ENCODE data around the gene ARHGAP44.

ARHGAP44 gene

DNA sequence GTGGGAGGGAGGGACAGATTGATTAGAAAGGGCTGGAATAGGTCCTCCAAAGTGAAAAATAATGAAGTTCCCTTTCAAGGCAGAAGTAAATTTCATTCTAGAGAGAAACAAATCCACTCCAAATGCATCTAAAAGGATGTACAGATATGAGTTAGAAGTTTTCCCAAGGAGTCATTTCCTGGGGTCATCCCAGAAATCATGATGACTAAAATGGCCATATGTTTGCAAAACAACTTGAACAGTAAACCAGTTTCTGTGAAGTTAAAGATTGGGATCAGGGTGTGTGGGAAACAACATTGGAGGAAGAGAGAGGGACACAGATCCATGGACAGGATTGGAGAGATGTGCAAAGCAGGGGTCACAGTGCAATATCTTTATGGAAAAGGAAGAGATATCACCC, 32.5 kb upstream of the ARHGAP44 start:
- H3K27me3 ChIP-seq (ENCODE audit: insufficient read depth, poor library complexity, severe bottlenecking), result no peaks in the 10 kb centered on the region
- DNase-seq (ENCODE audit: low read depth in 1 of 2, low spot score in 1 of 2), result no peak
- no peak overlapping the region for H3K27ac ChIP-seq (replicated peaks)
- TF ChIP-seq POLR2AphosphoS5 (IDR thresholded peaks at IDR 0.05; ENCODE audit: low read depth) (no peak), GABPA (IDR thresholded peaks at IDR 0.05; ENCODE audit: low read depth) (no peak), SPI1 (IDR thresholded peaks at IDR 0.05; ENCODE audit: borderline replicate concordance, low read depth) (no peak)
- TF ChIP-seq, protein P1, sequence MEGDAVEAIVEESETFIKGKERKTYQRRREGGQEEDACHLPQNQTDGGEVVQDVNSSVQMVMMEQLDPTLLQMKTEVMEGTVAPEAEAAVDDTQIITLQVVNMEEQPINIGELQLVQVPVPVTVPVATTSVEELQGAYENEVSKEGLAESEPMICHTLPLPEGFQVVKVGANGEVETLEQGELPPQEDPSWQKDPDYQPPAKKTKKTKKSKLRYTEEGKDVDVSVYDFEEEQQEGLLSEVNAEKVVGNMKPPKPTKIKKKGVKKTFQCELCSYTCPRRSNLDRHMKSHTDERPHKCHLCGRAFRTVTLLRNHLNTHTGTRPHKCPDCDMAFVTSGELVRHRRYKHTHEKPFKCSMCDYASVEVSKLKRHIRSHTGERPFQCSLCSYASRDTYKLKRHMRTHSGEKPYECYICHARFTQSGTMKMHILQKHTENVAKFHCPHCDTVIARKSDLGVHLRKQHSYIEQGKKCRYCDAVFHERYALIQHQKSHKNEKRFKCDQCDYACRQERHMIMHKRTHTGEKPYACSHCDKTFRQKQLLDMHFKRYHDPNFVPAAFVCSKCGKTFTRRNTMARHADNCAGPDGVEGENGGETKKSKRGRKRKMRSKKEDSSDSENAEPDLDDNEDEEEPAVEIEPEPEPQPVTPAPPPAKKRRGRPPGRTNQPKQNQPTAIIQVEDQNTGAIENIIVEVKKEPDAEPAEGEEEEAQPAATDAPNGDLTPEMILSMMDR (IDR thresholded peaks at IDR 0.05; ENCODE audit: insufficient read depth, low read length), result no peak
- H3K4me3 ChIP-seq (replicated peaks; ENCODE audit: insufficient read depth, low read length), result no peak overlapping the region

DNA sequence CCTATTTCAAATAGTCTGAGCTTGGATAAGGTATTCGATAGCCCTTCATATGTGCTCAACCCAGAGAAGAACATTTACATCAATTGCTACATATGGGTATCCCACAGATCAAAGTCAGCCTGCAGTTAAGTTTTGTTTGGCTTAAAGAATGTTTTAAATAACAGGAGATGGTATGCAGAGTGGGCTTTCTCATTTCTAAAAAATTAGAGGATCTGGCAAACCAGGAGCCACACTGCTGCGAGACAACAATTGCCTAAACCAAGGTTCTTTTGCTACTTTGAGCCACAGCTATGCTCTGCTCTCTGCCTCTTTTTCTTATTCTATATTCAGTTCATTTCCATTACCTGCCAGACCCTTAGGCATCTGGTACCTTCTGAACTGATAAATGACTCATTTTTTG, 30.2 kb upstream of the ARHGAP44 start:
- DNase-seq (ENCODE audit: low read depth in 1 of 2, low spot score in 1 of 2), result no peak
- Histone ChIP-seq H3K4me3 (replicated peaks; ENCODE audit: insufficient read depth, low read length) (no peak overlapping the region), H3K27ac (replicated peaks) (no peak overlapping the region), H3K27me3 (ENCODE audit: insufficient read depth, poor library complexity, severe bottlenecking) (no peaks in the 10 kb centered on the region)
- TF ChIP-seq SPI1 (IDR thresholded peaks at IDR 0.05; ENCODE audit: borderline replicate concordance, low read depth) (no peak), POLR2AphosphoS5 (IDR thresholded peaks at IDR 0.05; ENCODE audit: low read depth) (no peak), GABPA (IDR thresholded peaks at IDR 0.05; ENCODE audit: low read depth) (no peak)
- TF ChIP-seq, protein P1 (IDR thresholded peaks at IDR 0.05; ENCODE audit: insufficient read depth, low read length), result no peak
- TF ChIP-seq, protein P2, sequence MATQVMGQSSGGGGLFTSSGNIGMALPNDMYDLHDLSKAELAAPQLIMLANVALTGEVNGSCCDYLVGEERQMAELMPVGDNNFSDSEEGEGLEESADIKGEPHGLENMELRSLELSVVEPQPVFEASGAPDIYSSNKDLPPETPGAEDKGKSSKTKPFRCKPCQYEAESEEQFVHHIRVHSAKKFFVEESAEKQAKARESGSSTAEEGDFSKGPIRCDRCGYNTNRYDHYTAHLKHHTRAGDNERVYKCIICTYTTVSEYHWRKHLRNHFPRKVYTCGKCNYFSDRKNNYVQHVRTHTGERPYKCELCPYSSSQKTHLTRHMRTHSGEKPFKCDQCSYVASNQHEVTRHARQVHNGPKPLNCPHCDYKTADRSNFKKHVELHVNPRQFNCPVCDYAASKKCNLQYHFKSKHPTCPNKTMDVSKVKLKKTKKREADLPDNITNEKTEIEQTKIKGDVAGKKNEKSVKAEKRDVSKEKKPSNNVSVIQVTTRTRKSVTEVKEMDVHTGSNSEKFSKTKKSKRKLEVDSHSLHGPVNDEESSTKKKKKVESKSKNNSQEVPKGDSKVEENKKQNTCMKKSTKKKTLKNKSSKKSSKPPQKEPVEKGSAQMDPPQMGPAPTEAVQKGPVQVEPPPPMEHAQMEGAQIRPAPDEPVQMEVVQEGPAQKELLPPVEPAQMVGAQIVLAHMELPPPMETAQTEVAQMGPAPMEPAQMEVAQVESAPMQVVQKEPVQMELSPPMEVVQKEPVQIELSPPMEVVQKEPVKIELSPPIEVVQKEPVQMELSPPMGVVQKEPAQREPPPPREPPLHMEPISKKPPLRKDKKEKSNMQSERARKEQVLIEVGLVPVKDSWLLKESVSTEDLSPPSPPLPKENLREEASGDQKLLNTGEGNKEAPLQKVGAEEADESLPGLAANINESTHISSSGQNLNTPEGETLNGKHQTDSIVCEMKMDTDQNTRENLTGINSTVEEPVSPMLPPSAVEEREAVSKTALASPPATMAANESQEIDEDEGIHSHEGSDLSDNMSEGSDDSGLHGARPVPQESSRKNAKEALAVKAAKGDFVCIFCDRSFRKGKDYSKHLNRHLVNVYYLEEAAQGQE (IDR thresholded peaks at IDR 0.05; ENCODE audit: insufficient replicate concordance, low read depth), result no peak

DNA sequence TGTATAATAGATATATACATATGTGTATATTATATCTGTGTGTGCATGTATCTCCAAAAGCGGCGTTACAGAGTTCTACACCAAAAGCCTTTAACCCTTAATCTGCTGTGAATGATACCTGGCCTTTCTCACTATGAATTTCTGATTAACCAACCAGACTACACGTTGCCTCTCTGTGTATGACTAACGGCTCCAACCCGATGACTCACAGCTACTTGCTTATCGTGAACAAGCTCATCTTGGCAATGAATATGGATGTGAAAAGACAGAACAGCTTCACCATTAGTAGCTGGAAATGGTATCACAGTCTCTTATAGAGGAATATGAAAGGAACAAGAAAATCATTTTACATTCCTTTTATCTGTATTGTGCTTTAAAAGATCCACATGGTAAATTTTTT, 23.8 kb upstream of the ARHGAP44 start:
- TF ChIP-seq SPI1 (IDR thresholded peaks at IDR 0.05; ENCODE audit: borderline replicate concordance, low read depth) (no peak), POLR2AphosphoS5 (IDR thresholded peaks at IDR 0.05; ENCODE audit: low read depth) (no peak), GABPA (IDR thresholded peaks at IDR 0.05; ENCODE audit: low read depth) (no peak)
- TF ChIP-seq, protein P1 (IDR thresholded peaks at IDR 0.05; ENCODE audit: insufficient read depth, low read length), result no peak
- TF ChIP-seq, protein P2 (IDR thresholded peaks at IDR 0.05; ENCODE audit: insufficient replicate concordance, low read depth), result no peak
- no peak for DNase-seq (ENCODE audit: low read depth in 1 of 2, low spot score in 1 of 2)
- no peak overlapping the region for H3K27ac ChIP-seq (replicated peaks)
- no peaks in the 10 kb centered on the region for H3K27me3 ChIP-seq (ENCODE audit: insufficient read depth, poor library complexity, severe bottlenecking)
- no peak overlapping the region for H3K4me3 ChIP-seq (replicated peaks; ENCODE audit: insufficient read depth, low read length)

DNA sequence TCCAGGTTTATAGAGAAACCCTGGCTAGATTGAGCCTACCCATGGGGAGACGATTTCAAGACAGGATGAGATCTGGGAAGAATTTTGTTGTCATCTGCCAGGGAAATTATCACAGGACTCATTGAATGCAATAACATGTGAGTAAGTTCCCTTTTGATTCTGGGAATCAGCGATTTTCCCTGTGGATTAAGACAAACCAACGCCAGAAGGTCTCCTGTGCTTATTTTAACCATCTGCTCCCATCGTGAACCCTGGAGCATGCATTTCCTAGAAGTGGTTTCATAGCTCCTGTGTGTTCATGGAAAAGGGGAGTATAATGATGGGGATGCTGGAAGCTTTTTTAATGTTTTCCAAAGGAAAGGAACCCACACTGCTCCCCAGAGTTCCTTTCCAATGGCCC, 21.0 kb upstream of the ARHGAP44 start:
- TF ChIP-seq GABPA (IDR thresholded peaks at IDR 0.05; ENCODE audit: low read depth) (no peak), POLR2AphosphoS5 (IDR thresholded peaks at IDR 0.05; ENCODE audit: low read depth) (no peak), SPI1 (IDR thresholded peaks at IDR 0.05; ENCODE audit: borderline replicate concordance, low read depth) (no peak)
- TF ChIP-seq, protein P2 (IDR thresholded peaks at IDR 0.05; ENCODE audit: insufficient replicate concordance, low read depth), result no peak
- TF ChIP-seq, protein P1 (IDR thresholded peaks at IDR 0.05; ENCODE audit: insufficient read depth, low read length), result no peak

More for the DNA sequence above, 21.0 kb upstream of the ARHGAP44 start:
- H3K27me3 ChIP-seq (ENCODE audit: insufficient read depth, poor library complexity, severe bottlenecking), result no peaks in the 10 kb centered on the region
- no peak overlapping the region for H3K4me3 ChIP-seq (replicated peaks; ENCODE audit: insufficient read depth, low read length)
- no peak for DNase-seq (ENCODE audit: low read depth in 1 of 2, low spot score in 1 of 2)
- no peak overlapping the region for H3K27ac ChIP-seq (replicated peaks)
